Measurements from ENCODE around the gene GAPT.

The GAPT gene

GRCh38 chr5:58491216-58491892 lies at the start of gene GAPT:
GAPT (plus strand) TSS chr5:58491435; CDS start chr5:58494537, 3,102 bp downstream.
- TF ChIP-seq CTCF (IDR thresholded peaks at IDR 0.05), result no peak
- no peak for DNase-seq
- Histone ChIP-seq H3K4me3 (no peak within 1 kb of the TSS), H3K9me3 (no peaks in the 10 kb centered on the region), H3K4me1 (no peaks in the 10 kb centered on the region), H3K36me3 (no peaks in the 10 kb centered on the region), H3K27me3 (no peaks in the 10 kb centered on the region), H3K27ac (no peak within 1 kb of the TSS)
- intact Hi-C loops (cut with DNase I; ENCODE audit: low total_unique reads), result loop anchor here (10.0 kb wide), 1 partner anchor 353 kb away; no protein-coding TSS in a partner anchor

DNA sequence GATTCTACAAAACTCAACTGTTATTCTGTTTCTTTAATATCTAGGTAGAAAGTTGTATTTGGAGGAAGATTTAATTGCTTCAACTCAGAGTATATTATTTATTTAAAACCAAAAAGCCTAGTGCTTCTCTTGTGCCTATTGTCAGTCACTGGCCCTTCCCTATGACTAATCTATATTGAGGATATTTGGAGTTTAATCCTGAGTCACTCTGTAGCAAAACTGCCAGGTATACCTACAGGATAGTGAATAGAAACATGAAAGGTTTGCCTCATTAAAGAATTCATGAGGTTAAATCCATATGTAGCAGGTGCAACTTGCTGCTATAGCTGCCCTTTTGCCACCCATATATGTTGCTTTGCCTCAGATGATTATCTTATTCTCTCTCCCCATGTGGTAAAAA lies 46.4 kb upstream of the GAPT start:
- DNase-seq, result no peak
- Histone ChIP-seq H3K36me3 (no peaks in the 10 kb centered on the region), H3K9me3 (no peaks in the 10 kb centered on the region), H3K27me3 (no peaks in the 10 kb centered on the region), H3K4me3 (no peak overlapping the region), H3K27ac (no peak overlapping the region), H3K4me1 (peaks cover 0 to 10% (median 0%) of the 10 kb centered on the region in 4 donors)
- no peak for TF ChIP-seq CTCF (IDR thresholded peaks at IDR 0.05)
- intact Hi-C loops (cut with DNase I; ENCODE audit: low total_unique reads), result no loop called here

GRCh38 chr5:58446024-58446423 lies 45.2 kb upstream of the GAPT start:
- no peaks in the 10 kb centered on the region for H3K27me3 ChIP-seq
- H3K4me1 ChIP-seq, result peaks cover 0 to 6% (median 0%) of the 10 kb centered on the region in 4 donors
- no peaks in the 10 kb centered on the region for H3K9me3 ChIP-seq
- H3K27ac ChIP-seq, result no peak overlapping the region
- DNase-seq, result no peak
- H3K36me3 ChIP-seq, result no peaks in the 10 kb centered on the region
- intact Hi-C loops (cut with DNase I; ENCODE audit: low total_unique reads), result no loop called here
- no peak overlapping the region for H3K4me3 ChIP-seq
- no peak for TF ChIP-seq CTCF (IDR thresholded peaks at IDR 0.05)

DNA sequence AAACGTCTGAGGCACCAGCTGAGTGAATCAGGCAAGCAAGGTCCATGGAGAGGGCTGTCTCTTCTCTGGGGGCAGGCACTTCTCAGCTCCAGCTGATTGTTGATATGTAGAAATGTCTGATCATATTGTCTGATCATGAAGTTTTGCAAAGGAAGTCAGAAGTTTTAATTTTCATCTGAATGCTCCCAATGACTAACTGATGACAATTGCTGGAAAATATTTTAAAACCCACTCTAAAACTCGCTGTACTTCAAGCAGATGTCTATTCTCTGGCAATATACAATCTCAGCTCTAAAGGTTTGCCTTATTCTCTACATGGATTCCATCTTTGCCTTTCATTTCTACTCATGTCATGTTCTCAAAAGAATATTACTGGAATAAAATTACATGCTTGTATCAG lies 44.0 kb upstream of the GAPT start:
- H3K4me1 ChIP-seq, result no peaks in the 10 kb centered on the region
- intact Hi-C loops (cut with DNase I; ENCODE audit: low total_unique reads), result no loop called here
- no peak for TF ChIP-seq CTCF (IDR thresholded peaks at IDR 0.05)
- no peaks in the 10 kb centered on the region for H3K9me3 ChIP-seq
- H3K27ac ChIP-seq, result no peak overlapping the region
- H3K36me3 ChIP-seq, result peaks cover 0 to 6% (median 0%) of the 10 kb centered on the region in 3 donors
- H3K4me3 ChIP-seq, result no peak overlapping the region
- no peak for DNase-seq
- no peaks in the 10 kb centered on the region for H3K27me3 ChIP-seq

DNA sequence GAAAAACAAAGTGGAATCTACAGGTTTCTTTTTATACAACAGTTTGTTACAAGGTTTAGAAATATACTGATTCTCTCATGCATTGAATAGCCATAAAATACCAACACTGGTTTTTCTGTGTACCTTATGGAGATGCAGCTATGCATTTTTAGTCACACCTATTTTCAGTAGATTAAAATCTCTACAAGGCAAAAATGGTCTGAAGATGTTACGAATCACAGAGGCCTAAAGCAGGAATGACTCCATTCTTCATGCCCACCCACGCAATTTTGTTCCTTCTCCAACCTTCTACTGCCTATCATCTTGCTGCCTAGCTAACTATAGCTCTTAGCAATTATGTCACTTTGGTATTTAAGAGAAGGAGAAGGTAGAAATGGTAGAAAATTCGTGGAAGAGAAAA lies 41.2 kb upstream of the GAPT start:
- no peak for TF ChIP-seq CTCF (IDR thresholded peaks at IDR 0.05)
- no peak overlapping the region for H3K27ac ChIP-seq
- no peak overlapping the region for H3K4me3 ChIP-seq
- DNase-seq, result no peak
- no peaks in the 10 kb centered on the region for H3K4me1 ChIP-seq
- H3K27me3 ChIP-seq, result no peaks in the 10 kb centered on the region
- intact Hi-C loops (cut with DNase I; ENCODE audit: low total_unique reads), result no loop called here
- peaks cover 0 to 31% (median 8%) of the 10 kb centered on the region in 3 donors for H3K36me3 ChIP-seq
- no peaks in the 10 kb centered on the region for H3K9me3 ChIP-seq
